Panc1 (cell line): ENCODE measurements around the gene ZBTB34. TPM values are rescaled to one million over a fixed set of nuclear protein-coding genes. Genes with fewer than 3 reads are reported as not detected.
A peak's percentile ranks its signal among the peaks of the same experiment; 100 is the strongest.

Source experiments
- ATAC-seq: fragments of 200-7000 bp; cut with Tn5 transposase; 2 replicates; pipeline ENCODE4 v1.9.1; 2020; ENCODE audit warnings: mild to moderate bottlenecking, moderate library complexity
- BruUV-seq: library from RNA; stranded (reverse); fragments of 400-500 nt; replicated peaks from 2 replicates; lab custom pipeline; 2021; lab: Mats Ljungman, UMichigan
- CTCF ChIA-PET: fragments of 300-600 bp; sonication (Branson Sonifier 250); formaldehyde crosslinking; loops from one replicate; lab custom pipeline; 2022; ENCODE audit warnings: antibody characterized with exemption; lab: Charles Lee
- POLR2A ChIA-PET: fragments of 300-600 bp; sonication (Branson Sonifier 250); formaldehyde crosslinking; loops from one replicate; lab custom pipeline; 2022; ENCODE audit warnings: antibody characterized with exemption; lab: Charles Lee
- DNase-seq: peaks from one replicate; pipeline ENCODE4 v3.0.0-alpha.2; 2010; ENCODE audit warnings: low read depth, low spot score
- H3K27ac ChIP-seq: 2 replicates; pipeline ENCODE4 v1.5.1; 2011; ENCODE audit warnings: mild to moderate bottlenecking, low read length, inconsistent platforms
- H3K27me3 ChIP-seq: fragments of 200-500 bp; sonication (Bioruptor generic); 2 replicates; pipeline ENCODE4 v1.6.0; 2014; ENCODE audit warnings: low read length, inconsistent platforms; ENCODE audit not compliant: control insufficient read depth, insufficient read depth
- H3K36me3 ChIP-seq: fragments of 200-500 bp; sonication (Bioruptor generic); 2 replicates; pipeline ENCODE4 v1.5.1; 2014; ENCODE audit warnings: inconsistent platforms, mild to moderate bottlenecking, low read length, moderate library complexity; ENCODE audit not compliant: control insufficient read depth, insufficient read depth
- H3K4me1 ChIP-seq: 2 replicates; pipeline ENCODE4 v1.5.1; 2011; ENCODE audit warnings: inconsistent platforms, mild to moderate bottlenecking, low read length, moderate library complexity; ENCODE audit not compliant: control insufficient read depth, insufficient read depth
- H3K4me3 ChIP-seq, 2 experiments: 2 replicates each; pipeline ENCODE4 v1.5.1; 2011 to 2012; ENCODE audit warnings: low read depth in 2 of 2, low read length in 2 of 2, mild to moderate bottlenecking in 2 of 2, inconsistent platforms in 1 of 2, moderate library complexity in 1 of 2
- H3K9me3 ChIP-seq: fragments of 200-500 bp; sonication (Bioruptor generic); 2 replicates; pipeline ENCODE4 v1.5.1; 2014; ENCODE audit warnings: low read depth, mild to moderate bottlenecking, inconsistent platforms, low read length, moderate library complexity; ENCODE audit not compliant: control insufficient read depth, insufficient read depth
- CTCF ChIP-seq: fragments of 450-650 bp; IDR thresholded peaks from 2 replicates; pipeline ENCODE4 v1.5.1; 2017; ENCODE audit warnings: mild to moderate bottlenecking
- POLR2AphosphoS5 ChIP-seq: IDR thresholded peaks from 2 replicates; pipeline ENCODE4 v1.6.1; 2012; ENCODE audit warnings: mild to moderate bottlenecking, low read depth, low read length, moderate library complexity
- REST ChIP-seq, 2 experiments: IDR thresholded peaks; 2 replicates each; pipeline ENCODE4 v1.6.1; 2011 to 2012; ENCODE audit warnings: low read depth in 2 of 2, control low read depth in 1 of 2, low read length in 1 of 2, mild to moderate bottlenecking in 1 of 2, moderate library complexity in 1 of 2; ENCODE audit not compliant: insufficient read depth in 1 of 2
- SIN3A ChIP-seq: IDR thresholded peaks from 2 replicates; pipeline ENCODE4 v1.6.1; 2012; ENCODE audit warnings: low read depth, mild to moderate bottlenecking, low read length, moderate library complexity, borderline replicate concordance; ENCODE audit not compliant: insufficient read depth
- TCF7L2 ChIP-seq: IDR thresholded peaks from 2 replicates; pipeline ENCODE4 v1.6.1; 2011; ENCODE audit warnings: mild to moderate bottlenecking, low read depth, low read length, inconsistent platforms
- in situ Hi-C: cut with HindIII; loops from 2 replicates; pipeline ENCODE4 v1.10.0; 2016; ENCODE audit warnings: low sequenced_read_pairs, low pct_unique_long_range_greater_than_20kb
- intact Hi-C: fragments of 100-400 bp; cut with micrococcal nuclease; formaldehyde crosslinking; loops from one replicate; pipeline ENCODE4 v1.10.0; 2022; ENCODE audit not compliant: unreplicated experiment
- total RNA-seq: library from RNA; stranded (reverse); gene quantifications from one replicate; pipeline ENCODE4 v1.2.1, GENCODE V29; 2021; ENCODE audit not compliant: unreplicated experiment

The ZBTB34 gene
- total RNA-seq, 1 experiment from 2014 or later = 5.5 TPM

- no peaks in the 10 kb centered on the region for H3K27me3 ChIP-seq
- DNase-seq (no peak), ATAC-seq (no peak)
- in situ Hi-C loops = no loop called here
- peak overlapping the region; percentile 71 to 81 for H3K4me3 ChIP-seq
- TSS peak; percentile 84 for BruUV-seq
- peak overlapping the region; percentile 36 for H3K27ac ChIP-seq
- ChIA-PET POLR2A (no interaction called here), CTCF (no interaction called here)
- peaks cover 17% of the 10 kb centered on the region for H3K4me1 ChIP-seq
- peaks cover 6% of the 10 kb centered on the region; the same call in 1 of the 2 replicates for H3K36me3 ChIP-seq
- intact Hi-C loops = no loop called here
- TF ChIP-seq REST (IDR thresholded peaks at IDR 0.05; ENCODE audit: insufficient read depth in 1 of 2, low read depth in 2 of 2, low read length in 1 of 2) (no peak), CTCF (no peak), POLR2AphosphoS5 (no peak), TCF7L2 (no peak), SIN3A (no peak)
- H3K9me3 ChIP-seq = no peaks in the 10 kb centered on the region
Measured at GRCh38 chr9:126862104-126862761, 1.8 kb downstream of the ZBTB34 start.

- Histone ChIP-seq H3K4me1 (peaks cover 17% of the 10 kb centered on the region), H3K27me3 (no peaks in the 10 kb centered on the region), H3K27ac (no peak overlapping the region), H3K4me3 (no peak overlapping the region), H3K36me3 (peaks cover 7% of the 10 kb centered on the region; the same call in 1 of the 2 replicates), H3K9me3 (no peaks in the 10 kb centered on the region)
- no TSS peak for BruUV-seq
- ChIA-PET POLR2A (interaction anchor here (0.6 kb wide), 1 partner anchor 50 kb away, joined by 3 read pairs; the partner anchor contains the start of gene RALGPS1), CTCF (no interaction called here)
- TF ChIP-seq REST (IDR thresholded peaks at IDR 0.05; ENCODE audit: insufficient read depth in 1 of 2, low read depth in 2 of 2, low read length in 1 of 2) (no peak), SIN3A (no peak), TCF7L2 (no peak), CTCF (no peak), POLR2AphosphoS5 (no peak)
- ATAC-seq (no peak), DNase-seq (no peak)
- in situ Hi-C loops (no loop called here), intact Hi-C loops (no loop called here)
Measured at GRCh38 chr9:126864771-126865170, 4.3 kb downstream of the ZBTB34 start.
